Tongue (tissue), 3 donors: ENCODE data around the gene C2orf69. TPM values are rescaled to one million over a fixed set of nuclear protein-coding genes. Genes with fewer than 3 reads are reported as not detected.

Experiments
- DNase-seq: peaks from one replicate; pipeline ENCODE4 v3.0.0-alpha.2; 2015
- small RNA-seq: library from RNA; depleted of rRNA; stranded (forward); fragments of <200 nt; gene quantifications from one replicate; pipeline ENCODE3, GENCODE V24; 2014; ENCODE audit warnings: low replicate concordance
- total RNA-seq: library from RNA; depleted of rRNA; stranded (reverse); fragments of >200 nt; gene quantifications from one replicate; pipeline ENCODE4 v1.2.3, GENCODE V29; 2014

C2orf69 gene
- total RNA-seq, 1 donor from 2014 or later, result 12.2 TPM

DNA sequence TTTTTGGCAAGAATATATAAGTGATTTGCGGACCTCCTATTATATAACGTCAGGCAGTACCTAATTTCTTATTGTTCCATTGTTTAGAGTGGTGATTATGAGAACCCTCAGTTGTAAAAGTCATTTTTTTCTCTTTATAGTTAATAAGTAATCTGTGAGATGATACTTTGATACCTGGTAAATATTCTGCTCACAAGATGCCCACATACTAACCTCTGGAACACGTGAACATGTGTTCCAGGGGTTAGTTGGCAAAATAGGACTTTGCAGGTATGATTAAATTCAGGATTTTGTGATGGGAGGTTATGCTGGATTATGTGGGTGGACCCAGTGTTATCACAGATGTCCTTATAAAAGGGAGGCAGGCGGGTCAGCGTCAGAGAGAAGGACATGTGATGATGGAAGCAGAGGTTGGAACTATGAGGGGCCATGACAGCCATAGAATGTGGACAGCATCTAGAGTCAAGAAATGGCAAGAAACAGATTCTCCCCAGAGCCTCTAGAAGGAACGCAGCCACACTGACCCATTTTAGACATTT is 61.1 kb downstream of the C2orf69 start:
- no peak for DNase-seq

GRCh38 chr2:199973703-199974102 is 62.6 kb downstream of the C2orf69 start:
- peak; percentile 71 for DNase-seq

- no peak for DNase-seq
These were observed 64.3 kb downstream of the C2orf69 start for GRCh38 chr2:199975273-199975895.

Small RNAs within 50 kb of the gene (small RNA-seq; reads per million reads assigned to genes)
- gene AC108032.1 (not detected), gene RN7SL717P (not detected)

Other genes starting within 250 kb of the C2orf69 start
- 6.7 TPM for gene FTCDNL1, start 60.1 kb upstream of the C2orf69 start, total RNA-seq
- gene TYW5, start 44.2 kb downstream of the C2orf69 start, total RNA-seq, result 13.0 TPM
- 39.8 TPM for gene MAIP1, start 44.3 kb downstream of the C2orf69 start, total RNA-seq